HG02970 (cell line): ENCODE results near the gene MPZL3.

Source experiments
- ATAC-seq: cut with Tn5 transposase; IDR thresholded peaks from one replicate; pipeline ENCODE4 v1.9.1; 2021; ENCODE audit warnings: mild to moderate bottlenecking, moderate library complexity, moderate number of reproducible peaks; ENCODE audit not compliant: unreplicated experiment, low FRiP score

MPZL3 gene

DNA sequence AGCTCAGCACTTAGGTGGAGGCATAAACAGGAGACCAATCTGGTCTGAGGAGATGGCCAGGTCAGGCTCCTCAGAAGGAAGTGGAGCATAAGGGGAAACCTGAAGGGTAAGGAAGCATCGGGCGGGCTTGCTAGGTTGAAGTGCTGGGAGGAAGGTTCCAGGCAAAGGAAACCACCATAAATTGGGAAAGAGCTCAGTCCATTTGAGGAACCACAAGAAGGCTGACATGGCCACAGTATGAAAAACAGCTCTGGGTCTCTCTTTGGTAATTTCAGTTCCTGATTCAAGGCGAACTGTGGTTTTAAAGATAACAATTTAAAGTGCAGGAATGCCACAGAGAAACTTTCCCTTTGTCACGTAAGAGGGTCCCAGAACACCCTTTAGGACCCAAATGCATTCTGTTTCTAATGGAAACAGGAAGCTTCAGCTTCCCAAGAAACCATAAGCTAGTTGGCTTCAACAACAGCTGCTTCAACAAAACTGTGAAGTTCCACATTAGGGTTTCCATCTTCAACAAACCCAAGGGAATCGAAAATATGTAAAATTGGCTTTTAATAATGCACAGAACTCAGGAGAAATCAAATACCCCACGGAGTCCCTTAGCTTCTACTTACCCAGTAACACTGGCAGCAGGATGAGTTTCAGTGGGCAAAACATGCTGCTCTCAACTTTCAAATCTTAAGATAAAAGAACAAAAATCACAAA, 37.8 kb downstream of the MPZL3 start:
- no peak for ATAC-seq

GRCh38 chr11:118213781-118214180, 38.4 kb downstream of the MPZL3 start:
- no peak for ATAC-seq

DNA sequence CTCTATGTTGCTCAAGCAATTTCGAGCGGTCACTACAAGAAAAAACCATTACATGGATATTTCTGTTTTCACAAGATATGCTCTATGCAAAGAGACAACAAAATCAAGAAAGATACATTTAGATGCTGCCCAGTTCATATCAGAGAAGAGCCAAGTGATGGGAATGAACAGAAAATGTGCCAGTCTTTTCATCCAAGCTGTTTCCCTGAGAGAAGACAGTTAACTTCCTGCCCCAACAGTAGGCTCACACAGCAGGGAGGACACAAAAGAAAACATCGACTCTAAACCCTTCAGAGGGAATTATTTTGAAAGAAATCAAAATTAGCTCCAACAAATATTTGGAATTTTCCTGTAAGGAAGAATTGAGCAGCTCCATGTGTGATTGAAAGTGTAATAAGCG, 39.0 kb downstream of the MPZL3 start:
- no peak for ATAC-seq

DNA sequence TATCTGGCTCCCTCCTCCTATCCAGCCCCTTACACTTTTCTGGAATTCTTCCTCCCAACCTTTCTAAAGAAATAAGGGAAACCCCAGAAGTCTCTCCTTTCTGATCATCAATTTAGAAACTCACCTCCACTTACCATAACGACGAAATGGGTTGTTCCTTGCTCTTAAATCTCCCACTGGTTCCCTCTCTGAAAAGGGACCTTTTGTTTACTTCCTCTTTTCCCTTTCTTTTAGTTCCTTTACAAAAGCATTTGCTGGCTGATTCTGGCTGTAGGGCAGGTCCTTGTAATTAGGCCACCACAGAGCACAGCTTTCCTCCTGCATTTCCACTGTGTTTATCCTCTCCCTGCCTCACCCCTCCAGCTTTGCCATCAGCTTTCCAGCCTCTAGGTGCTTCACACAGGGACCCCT, 39.4 kb downstream of the MPZL3 start:
- no peak for ATAC-seq

DNA sequence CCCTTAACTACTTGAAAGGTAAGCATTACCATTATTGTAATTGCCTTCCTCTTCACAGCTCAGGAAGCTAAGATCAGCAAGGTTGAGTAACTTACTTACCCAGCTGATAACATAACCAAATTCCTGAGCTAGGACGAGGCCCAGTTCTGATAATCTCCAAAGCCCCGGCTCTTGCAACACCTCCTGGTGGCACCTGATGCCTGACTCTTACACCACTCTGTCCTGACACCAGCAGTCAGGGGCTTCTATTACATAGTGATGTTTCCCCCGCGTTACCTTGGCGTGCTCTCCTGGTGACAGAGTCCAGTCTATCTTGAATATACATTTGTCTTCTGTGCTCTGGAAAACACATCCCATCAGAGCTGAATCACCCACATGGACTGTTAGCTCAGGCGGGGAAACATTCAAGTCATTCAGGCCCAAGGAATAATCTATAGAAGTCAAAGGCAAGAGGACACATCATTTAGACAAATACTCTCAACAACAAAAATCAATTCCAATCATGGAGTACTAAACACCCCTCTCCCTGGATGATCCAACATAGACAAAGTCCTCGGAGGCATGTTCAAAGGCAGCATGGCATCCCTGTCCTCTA, 39.9 kb downstream of the MPZL3 start:
- ATAC-seq = no peak

- ATAC-seq = no peak
Measured at GRCh38 chr11:118211006-118211405, 41.2 kb downstream of the MPZL3 start.

DNA sequence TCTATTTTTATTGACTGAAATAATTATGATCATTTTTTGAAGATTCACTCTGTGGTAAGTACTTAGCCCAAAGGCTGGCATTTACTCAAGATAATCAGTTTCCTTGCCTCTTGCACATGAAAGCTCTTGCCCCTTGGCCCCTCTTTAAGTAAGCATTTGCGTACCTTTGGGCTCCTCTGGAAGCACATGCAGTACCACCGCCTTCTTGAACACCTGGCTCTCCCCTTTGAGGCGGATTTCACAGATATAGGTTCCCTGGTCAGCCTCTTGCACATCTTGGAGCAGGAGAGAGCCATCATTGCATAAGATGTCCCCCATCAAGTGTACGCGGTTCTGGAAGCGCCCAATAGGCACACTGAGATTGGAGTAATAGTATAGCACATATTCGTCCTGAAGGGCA, 41.8 kb downstream of the MPZL3 start:
- no peak for ATAC-seq

GRCh38 chr11:118209033-118209432, 43.1 kb downstream of the MPZL3 start:
- no peak for ATAC-seq

GRCh38 chr11:118207079-118207478, 45.1 kb downstream of the MPZL3 start:
- ATAC-seq = no peak

- ATAC-seq = no peak
Measured at GRCh38 chr11:118206391-118207031, 45.7 kb downstream of the MPZL3 start.

- no peak for ATAC-seq
Measured at GRCh38 chr11:118205606-118206378, 46.4 kb downstream of the MPZL3 start.

DNA sequence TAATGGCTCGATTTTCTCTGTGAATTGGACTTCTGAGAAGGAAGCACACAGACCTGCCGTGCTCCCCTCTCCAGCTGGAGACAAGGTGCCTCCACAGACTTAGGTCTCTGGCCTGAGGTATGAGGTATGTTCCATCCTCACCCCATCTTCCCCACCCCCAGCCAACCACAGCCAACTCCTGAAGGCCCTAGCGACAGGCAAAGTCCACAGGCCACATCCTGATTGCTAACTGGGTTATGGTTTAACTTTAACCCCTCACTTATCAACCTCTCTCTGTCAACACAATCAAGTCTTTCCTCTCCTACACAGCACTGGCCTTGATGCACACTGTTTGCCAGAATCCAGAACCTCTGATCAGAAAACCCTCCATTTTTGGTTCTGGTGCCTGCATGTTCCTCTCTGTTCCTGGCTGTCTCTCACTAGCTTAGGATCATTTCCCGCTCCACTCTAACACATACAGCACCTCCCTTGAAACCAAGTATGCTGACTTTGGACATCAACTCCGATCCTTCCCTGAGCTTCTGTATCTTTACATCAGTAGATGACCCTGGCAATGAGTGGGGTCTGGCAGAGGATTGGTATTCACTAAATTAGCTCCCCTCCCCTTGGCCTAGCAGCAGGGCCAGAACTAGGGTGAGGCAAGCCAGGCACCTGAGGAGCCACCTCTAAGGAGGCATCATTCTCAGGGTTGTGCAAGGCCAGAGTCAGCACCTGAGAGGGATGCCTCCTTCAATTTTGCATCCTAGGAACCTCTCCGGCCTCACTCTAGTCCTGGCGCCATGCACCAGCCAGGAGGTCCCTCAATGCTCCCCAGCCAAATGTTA, 49.4 kb downstream of the MPZL3 start:
- ATAC-seq = no peak

DNA sequence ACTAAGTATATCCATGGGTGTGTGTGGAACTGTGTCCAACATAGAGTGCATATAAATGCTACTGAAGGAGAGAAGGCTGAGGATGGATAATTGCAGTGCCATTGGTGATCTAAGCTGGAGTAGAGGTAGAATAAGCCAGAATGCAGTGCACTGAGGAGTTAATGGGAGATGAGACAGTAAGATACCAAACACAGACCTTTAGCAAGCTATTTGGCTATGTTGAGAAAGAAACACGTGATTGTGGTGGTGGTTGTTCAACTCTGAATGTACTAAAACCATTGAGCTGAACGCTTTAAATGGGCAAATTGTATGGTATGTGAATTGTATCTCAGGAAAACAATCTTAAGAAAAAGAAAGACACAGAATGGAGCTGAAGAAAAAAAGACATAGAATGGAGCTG, 50.2 kb downstream of the MPZL3 start:
- ATAC-seq = no peak

- ATAC-seq = no peak
Measured at GRCh38 chr11:118200901-118201680, 51.1 kb downstream of the MPZL3 start.

DNA sequence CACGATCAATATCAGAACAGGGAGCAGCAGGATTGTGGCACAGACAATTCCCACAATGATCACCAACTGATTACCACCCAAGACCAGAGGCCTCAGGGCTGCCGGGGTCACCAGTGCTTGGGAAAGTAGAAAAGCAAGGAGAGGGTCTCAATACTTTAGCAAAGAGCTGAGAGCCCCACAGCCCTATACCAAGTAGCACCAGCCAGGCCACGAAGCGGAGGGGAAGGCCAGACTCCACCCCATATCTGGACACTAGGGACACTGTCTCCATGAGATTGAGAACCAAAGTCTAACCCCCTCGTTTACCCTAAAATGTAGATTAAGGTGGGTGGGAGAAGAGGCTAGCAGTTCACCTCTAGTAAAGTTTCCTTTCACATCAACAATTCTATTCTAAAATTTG, 51.7 kb downstream of the MPZL3 start:
- ATAC-seq = no peak

DNA sequence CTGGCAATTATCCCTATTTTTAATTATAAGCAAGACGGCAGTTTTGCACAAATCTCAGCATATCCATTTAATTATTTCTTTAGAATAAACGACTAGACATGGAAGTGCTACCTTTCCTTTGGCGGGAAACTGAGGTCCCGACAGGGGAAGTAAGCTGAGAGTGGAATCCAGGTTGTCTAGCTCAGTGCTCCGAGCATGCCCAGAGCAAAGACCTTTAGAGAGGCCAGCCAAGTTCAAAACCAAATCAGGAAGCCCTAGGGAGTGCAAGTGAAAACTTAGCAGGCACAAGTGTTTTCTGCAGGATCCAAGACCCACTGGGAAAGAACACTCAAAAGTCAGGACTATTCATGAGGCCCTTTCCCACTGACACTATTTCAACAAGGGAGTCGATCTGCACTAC, 53.0 kb downstream of the MPZL3 start:
- ATAC-seq = no peak

GRCh38 chr11:118198370-118198769, 53.8 kb downstream of the MPZL3 start:
- ATAC-seq = no peak

DNA sequence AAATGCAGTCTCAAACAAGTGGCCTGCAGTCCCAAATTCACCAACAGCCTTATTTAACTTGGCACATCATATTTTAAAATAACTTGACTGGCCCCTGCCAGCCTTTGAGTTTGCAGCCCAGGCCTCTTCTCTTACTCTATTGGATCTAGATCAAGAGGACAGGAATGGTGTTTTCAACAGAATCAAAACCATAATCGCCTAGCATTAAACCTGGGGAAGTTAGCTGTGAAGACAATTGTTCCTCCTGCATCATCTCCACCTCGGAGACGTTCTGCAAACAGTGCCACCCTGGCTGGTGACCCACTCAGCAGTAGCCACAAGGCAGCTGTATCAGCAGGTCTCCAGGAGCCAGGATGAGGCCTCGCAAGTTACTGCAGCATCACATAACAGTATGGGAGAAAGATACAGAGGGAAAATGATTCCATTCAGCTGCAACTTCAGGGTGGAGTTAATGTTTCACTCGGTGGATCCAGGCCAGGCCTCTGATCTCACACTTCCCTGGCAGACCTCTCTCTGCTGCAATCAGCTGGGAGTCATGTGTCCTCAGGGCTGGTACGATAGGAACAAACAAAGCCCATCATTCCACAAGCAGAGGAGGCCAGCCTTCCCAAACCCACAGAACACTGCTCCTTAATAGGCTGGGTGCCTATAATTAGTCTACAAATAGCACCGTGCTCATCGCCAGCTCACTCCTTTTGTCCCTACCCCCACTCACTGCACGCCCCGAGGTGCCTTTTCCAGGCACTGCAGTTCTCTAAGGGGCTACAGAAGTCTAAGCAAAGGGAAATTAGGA, 57.1 kb downstream of the MPZL3 start:
- ATAC-seq = no peak
